Measurements from ENCODE around the gene POC5. TPM values are rescaled to one million over a fixed set of nuclear protein-coding genes. Genes with fewer than 3 reads are reported as not detected.

The POC5 gene
- total RNA-seq, 1 experiment from 2014 or later: 14.8 TPM

DNA sequence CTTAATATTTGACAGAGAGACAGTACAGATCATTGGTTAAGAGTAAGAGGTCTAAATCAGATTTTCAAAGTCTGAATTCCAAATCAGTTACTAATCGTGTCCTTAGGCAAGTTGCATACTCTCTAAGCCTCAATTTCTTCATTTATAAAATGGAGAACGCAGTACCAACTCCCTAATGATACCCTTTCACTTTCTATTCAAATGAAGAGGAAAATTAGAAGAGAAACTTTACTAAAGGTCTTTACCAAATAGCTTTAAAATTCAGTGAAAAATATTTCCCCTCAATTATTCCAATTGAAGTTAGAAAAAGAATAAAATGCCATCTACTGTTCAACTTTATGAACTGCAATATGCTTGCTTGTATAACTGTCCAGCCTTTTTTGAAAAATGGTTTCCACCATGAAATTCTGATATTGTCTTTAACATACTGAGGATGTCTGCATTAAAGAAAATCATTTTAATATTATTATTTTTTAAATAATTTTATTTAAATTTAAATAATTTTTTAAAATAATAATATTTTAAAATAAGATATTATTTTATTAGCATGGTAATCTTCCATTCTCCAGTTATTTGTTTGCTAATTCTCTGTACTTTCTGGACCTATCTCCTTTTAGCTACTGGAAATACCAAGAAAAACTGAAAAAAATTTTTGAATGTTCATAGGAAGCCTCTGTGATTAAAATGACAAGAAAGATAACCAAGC is 36.0 kb downstream of the POC5 start:
- H3K27me3 ChIP-seq (ENCODE audit: insufficient read depth, low read length): no peaks in the 10 kb centered on the region
- H2AFZ ChIP-seq (ENCODE audit: low read depth, low read length, poor library complexity, severe bottlenecking): no peak overlapping the region
- peaks cover 0 to 11% of the 10 kb centered on the region in 2 experiments; a peak in 1 of 4 replicates for H3K36me3 ChIP-seq (ENCODE audit: control insufficient read depth in 1 of 2, insufficient read depth in 2 of 2, low read length in 2 of 2)
- H3K9me3 ChIP-seq (ENCODE audit: control insufficient read depth in 1 of 2, insufficient read depth in 1 of 2, low read depth in 1 of 2, low read length in 2 of 2): no peaks in the 10 kb centered on the region
- ChIA-PET CTCF (interaction anchor here (0.6 to 1.9 kb wide), 14 partner anchors 9 to 902 kb away, joined by 3 to 5 read pairs (median 3); partner anchors contain the start of genes ANKRD31 and POC5), RAD21 (ENCODE audit: low non-redundant PET in 1 of 2, low total read pairs in 2 of 2, uncharacterized antibody in 2 of 2, unreplicated experiment in 2 of 2) (no interaction called here), POLR2A (no interaction called here)
- BruUV-seq (replicated peaks): no TSS peak
- no peaks in the 10 kb centered on the region for H3K79me2 ChIP-seq (ENCODE audit: insufficient read depth, low read length)
- H3K9ac ChIP-seq (ENCODE audit: low read length): no peak overlapping the region
- ATAC-seq (peak; percentile 40; the same call in 1 of the 2 replicates), DNase-seq (ENCODE audit: low read depth, low spot score) (peak; percentile 15)
- no peak overlapping the region for H3K4me2 ChIP-seq (ENCODE audit: low read length)
- H3K4me1 ChIP-seq (ENCODE audit: control insufficient read depth in 1 of 2, insufficient read depth in 2 of 2, low read length in 2 of 2): no peaks in the 10 kb centered on the region; a peak in 1 of 4 replicates
- TF ChIP-seq EGR1 (IDR thresholded peaks at IDR 0.05; ENCODE audit: low read depth) (no peak), RAD21 (IDR thresholded peaks at IDR 0.05; ENCODE audit: low read depth) (peak; percentile 62), CEBPB (IDR thresholded peaks at IDR 0.05; ENCODE audit: low read depth) (no peak)
- TF ChIP-seq, protein P1, sequence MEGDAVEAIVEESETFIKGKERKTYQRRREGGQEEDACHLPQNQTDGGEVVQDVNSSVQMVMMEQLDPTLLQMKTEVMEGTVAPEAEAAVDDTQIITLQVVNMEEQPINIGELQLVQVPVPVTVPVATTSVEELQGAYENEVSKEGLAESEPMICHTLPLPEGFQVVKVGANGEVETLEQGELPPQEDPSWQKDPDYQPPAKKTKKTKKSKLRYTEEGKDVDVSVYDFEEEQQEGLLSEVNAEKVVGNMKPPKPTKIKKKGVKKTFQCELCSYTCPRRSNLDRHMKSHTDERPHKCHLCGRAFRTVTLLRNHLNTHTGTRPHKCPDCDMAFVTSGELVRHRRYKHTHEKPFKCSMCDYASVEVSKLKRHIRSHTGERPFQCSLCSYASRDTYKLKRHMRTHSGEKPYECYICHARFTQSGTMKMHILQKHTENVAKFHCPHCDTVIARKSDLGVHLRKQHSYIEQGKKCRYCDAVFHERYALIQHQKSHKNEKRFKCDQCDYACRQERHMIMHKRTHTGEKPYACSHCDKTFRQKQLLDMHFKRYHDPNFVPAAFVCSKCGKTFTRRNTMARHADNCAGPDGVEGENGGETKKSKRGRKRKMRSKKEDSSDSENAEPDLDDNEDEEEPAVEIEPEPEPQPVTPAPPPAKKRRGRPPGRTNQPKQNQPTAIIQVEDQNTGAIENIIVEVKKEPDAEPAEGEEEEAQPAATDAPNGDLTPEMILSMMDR (IDR thresholded peaks at IDR 0.05 in 2 of 3, conservative IDR thresholded peaks at IDR 0.05 in 1 of 3; ENCODE audit: borderline replicate concordance in 1 of 3, insufficient read depth in 1 of 3, low read depth in 2 of 3, low read length in 2 of 3): peak; percentile 36 to 64 (median 46); a peak in 5 of 6 replicates
- H3K4me3 ChIP-seq (replicated peaks in 1 of 2; ENCODE audit: low read depth in 1 of 2, low read length in 2 of 2): no peak overlapping the region
- H3K27ac ChIP-seq (ENCODE audit: low read depth, low read length): no peak overlapping the region
- intact Hi-C loops (cut with micrococcal nuclease): loop anchor here (5.0 to 10.0 kb wide), 2 partner anchors 306 to 404 kb away; no protein-coding TSS in a partner anchor
- no peaks in the 10 kb centered on the region for H3K9me2 ChIP-seq (ENCODE audit: insufficient read depth)
- H4K20me1 ChIP-seq (ENCODE audit: insufficient read depth): no peaks in the 10 kb centered on the region

DNA sequence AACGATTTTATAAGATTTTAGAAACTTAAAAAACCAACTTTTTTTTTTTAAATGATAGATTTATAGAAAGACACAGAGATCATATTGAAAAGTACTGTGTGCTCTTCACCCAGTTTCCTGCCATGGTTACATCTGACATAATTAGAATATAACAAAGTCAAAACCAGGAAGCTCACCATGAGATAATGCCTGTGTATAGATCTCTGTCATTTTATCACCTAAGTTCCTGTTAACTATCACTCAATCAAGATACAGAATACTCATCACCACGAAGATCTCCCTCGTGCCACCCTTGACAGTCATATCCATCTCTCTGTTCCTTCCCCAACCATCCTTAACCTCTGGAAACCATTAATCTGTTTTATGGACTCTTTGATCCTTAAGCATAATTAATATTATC is 39.1 kb downstream of the POC5 start:
- Histone ChIP-seq H3K9me2 (ENCODE audit: insufficient read depth) (no peaks in the 10 kb centered on the region), H3K9me3 (ENCODE audit: control insufficient read depth in 1 of 2, insufficient read depth in 1 of 2, low read depth in 1 of 2, low read length in 2 of 2) (no peaks in the 10 kb centered on the region), H2AFZ (ENCODE audit: low read depth, low read length, poor library complexity, severe bottlenecking) (no peak overlapping the region), H4K20me1 (ENCODE audit: insufficient read depth) (no peaks in the 10 kb centered on the region), H3K9ac (ENCODE audit: low read length) (no peak overlapping the region), H3K4me3 (replicated peaks in 1 of 2; ENCODE audit: low read depth in 1 of 2, low read length in 2 of 2) (no peak overlapping the region), H3K27me3 (ENCODE audit: insufficient read depth, low read length) (no peaks in the 10 kb centered on the region), H3K27ac (ENCODE audit: low read depth, low read length) (no peak overlapping the region), H3K4me1 (ENCODE audit: control insufficient read depth in 1 of 2, insufficient read depth in 2 of 2, low read length in 2 of 2) (no peaks in the 10 kb centered on the region; a peak in 1 of 4 replicates), H3K79me2 (ENCODE audit: insufficient read depth, low read length) (no peaks in the 10 kb centered on the region), H3K4me2 (ENCODE audit: low read length) (no peak overlapping the region), H3K36me3 (ENCODE audit: control insufficient read depth in 1 of 2, insufficient read depth in 2 of 2, low read length in 2 of 2) (peaks cover 0 to 4% of the 10 kb centered on the region in 2 experiments; a peak in 1 of 4 replicates)
- no peak for ATAC-seq
- no peak for DNase-seq (ENCODE audit: low read depth, low spot score)
- TF ChIP-seq EZH2 (IDR thresholded peaks at IDR 0.05): no peak
- TF ChIP-seq POLR2A (IDR thresholded peaks at IDR 0.05; ENCODE audit: borderline replicate concordance, extremely low read depth, insufficient read depth, insufficient read length): no peak
- no peak for TF ChIP-seq TCF7L2 (IDR thresholded peaks at IDR 0.05; ENCODE audit: borderline replicate concordance, extremely low read depth, insufficient read depth, insufficient read length)
- no peak for TF ChIP-seq EGR1 (IDR thresholded peaks at IDR 0.05; ENCODE audit: low read depth)
- no peak for TF ChIP-seq SRF (IDR thresholded peaks at IDR 0.05; ENCODE audit: low read depth)
- no peak for TF ChIP-seq SIN3A (IDR thresholded peaks at IDR 0.05; ENCODE audit: low read depth)
- no peak for TF ChIP-seq SP1 (IDR thresholded peaks at IDR 0.05; ENCODE audit: low read depth)
- TF ChIP-seq EZH2phosphoT487 (IDR thresholded peaks at IDR 0.05; ENCODE audit: borderline replicate concordance): no peak
- TF ChIP-seq, protein P2, sequence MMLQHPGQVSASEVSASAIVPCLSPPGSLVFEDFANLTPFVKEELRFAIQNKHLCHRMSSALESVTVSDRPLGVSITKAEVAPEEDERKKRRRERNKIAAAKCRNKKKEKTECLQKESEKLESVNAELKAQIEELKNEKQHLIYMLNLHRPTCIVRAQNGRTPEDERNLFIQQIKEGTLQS (IDR thresholded peaks at IDR 0.05): no peak
- no peak for TF ChIP-seq ZFX (IDR thresholded peaks at IDR 0.05)
- ChIA-PET CTCF (no interaction called here), RAD21 (ENCODE audit: low non-redundant PET in 1 of 2, low total read pairs in 2 of 2, uncharacterized antibody in 2 of 2, unreplicated experiment in 2 of 2) (no interaction called here), POLR2A (no interaction called here)
- intact Hi-C loops (cut with micrococcal nuclease): no loop called here
- no TSS peak for BruUV-seq (replicated peaks)
